Globus pallidus (tissue), 1 donor: Measurements from ENCODE around the gene KIF20B.
A peak's percentile ranks its signal among the peaks of the same experiment; 100 is the strongest.

Experiments used
- DNase-seq: peaks from one replicate; pipeline ENCODE4 v3.0.0-alpha.2; 2015; ENCODE audit warnings: low spot score

The KIF20B gene, protein sequence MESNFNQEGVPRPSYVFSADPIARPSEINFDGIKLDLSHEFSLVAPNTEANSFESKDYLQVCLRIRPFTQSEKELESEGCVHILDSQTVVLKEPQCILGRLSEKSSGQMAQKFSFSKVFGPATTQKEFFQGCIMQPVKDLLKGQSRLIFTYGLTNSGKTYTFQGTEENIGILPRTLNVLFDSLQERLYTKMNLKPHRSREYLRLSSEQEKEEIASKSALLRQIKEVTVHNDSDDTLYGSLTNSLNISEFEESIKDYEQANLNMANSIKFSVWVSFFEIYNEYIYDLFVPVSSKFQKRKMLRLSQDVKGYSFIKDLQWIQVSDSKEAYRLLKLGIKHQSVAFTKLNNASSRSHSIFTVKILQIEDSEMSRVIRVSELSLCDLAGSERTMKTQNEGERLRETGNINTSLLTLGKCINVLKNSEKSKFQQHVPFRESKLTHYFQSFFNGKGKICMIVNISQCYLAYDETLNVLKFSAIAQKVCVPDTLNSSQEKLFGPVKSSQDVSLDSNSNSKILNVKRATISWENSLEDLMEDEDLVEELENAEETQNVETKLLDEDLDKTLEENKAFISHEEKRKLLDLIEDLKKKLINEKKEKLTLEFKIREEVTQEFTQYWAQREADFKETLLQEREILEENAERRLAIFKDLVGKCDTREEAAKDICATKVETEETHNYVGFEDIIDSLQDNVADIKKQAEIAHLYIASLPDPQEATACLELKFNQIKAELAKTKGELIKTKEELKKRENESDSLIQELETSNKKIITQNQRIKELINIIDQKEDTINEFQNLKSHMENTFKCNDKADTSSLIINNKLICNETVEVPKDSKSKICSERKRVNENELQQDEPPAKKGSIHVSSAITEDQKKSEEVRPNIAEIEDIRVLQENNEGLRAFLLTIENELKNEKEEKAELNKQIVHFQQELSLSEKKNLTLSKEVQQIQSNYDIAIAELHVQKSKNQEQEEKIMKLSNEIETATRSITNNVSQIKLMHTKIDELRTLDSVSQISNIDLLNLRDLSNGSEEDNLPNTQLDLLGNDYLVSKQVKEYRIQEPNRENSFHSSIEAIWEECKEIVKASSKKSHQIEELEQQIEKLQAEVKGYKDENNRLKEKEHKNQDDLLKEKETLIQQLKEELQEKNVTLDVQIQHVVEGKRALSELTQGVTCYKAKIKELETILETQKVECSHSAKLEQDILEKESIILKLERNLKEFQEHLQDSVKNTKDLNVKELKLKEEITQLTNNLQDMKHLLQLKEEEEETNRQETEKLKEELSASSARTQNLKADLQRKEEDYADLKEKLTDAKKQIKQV (N-terminal part only)

DNA sequence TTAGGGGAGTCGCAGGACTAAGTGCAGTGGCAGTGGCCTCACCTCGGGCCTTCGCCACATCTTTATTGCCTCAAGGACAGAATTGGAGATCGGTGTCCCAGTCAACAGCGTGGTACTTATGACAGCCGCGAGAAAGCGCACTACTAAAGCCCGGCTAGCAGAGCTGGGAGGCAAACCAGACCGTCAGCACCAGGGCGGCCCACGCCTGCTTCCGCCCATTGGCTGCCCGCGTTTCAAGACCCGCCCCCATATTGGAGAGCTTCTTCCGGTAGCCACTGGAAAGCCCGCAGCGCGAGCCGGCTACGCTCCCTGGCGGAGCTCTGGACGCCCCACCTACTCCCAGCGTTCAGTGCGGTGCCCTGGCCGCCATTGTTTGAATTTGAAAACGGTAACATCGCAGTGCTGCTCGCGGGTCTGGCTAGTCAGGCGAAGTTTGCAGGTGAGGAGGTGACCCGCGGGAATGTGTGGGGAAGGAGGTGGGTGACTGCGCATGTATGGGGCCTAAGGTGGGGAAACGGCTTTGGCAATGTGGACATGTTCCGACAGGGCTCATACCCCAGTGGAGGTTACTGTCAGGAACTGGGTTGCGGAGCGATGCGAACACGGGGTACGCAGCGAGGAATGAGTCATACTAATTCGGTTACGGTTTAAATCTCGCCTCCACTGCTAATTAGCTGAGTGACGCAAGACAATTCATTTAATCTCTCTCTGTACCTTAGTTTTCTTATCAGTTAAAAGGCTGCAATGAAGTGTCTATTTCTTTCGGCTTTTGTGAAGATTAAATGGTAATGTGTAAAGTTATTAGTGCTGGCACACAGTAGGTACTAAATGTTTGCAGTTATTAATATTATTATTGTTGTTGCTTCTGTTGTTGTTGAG is at the start of gene KIF20B:
TSS of gene KIF20B (plus strand) at position 349 of the 879 bp plus-strand sequence. CDS start 3,705 bp downstream, outside the sequence.
- peak; percentile 97 for DNase-seq

DNA sequence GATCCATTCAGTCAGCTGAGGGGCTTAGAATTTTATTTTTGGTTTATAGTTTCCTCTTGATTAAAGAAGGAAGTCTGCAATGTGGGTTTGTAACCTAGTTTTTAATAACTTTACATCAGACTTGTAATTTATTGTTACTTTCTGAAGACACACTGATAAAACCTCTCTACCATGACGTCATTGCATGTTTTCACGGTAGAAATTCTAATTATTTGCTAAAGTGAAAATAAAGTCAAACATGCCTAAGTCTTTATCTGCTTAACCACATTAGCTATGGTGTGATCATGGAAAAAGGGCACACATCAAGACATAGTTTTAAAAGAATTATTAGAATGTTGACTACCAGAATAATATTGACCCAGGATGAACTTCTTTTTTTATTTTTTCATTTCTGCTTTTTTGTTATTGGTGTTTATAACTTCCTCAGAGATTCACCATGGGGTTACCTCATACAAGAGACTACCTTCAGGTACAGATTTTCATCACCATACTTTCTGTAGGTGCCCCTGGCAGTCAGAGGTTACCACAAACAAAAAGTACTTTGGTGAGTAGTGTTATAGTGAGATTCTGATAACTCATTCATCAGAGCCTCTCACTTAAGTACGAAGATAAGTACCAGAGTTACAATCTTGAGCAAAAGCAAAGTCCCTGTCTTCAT is 49.3 kb upstream of the KIF20B start:
- no peak for DNase-seq

DNA sequence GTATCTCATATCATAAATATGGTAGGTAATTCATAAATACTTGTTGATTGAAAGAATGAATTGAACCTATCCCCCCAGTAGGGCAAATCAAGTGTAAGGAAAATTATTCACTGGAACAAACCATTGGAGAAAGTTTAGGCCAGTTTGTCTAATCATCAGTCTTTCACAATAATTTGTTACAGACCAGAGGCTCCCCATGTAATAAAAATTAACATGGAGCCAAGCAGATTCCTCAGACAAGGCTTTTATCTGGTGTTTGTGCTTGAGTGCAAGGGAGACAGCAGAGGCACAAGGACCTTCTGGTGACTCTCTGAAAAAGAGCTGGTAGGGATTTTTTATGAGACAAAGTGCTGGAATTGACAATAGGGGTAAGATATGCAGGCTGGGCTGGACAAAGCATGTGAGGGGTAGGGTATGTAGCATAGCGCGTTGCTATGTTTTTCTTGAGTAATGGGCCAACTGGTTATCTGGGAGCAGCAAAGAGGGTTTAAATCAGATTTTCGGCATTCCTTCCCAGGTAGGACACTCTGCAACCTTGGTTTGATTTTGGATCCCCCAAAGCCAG is 48.5 kb upstream of the KIF20B start:
- no peak for DNase-seq

DNA sequence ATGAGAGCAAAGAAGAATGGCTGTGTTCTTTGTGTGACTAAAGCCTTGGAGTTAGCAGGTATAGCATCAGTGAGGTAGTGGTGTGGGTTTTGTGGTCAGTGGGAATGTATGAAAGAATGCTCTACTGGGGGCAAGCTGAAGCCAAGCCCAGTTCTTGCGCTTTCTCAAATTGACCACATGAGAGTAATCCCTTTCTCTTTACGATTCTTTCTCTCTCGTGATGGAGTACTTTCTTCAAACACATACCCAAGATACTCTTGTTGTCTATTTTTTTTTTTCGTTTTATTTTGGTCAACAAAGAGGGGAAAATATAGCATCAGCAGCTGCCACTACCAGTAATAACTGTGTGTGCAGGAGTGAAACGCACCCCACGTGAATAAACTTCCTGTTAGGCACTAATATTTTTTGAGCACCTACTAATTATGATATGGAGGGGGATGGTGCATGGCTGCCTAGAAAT is 48.0 kb upstream of the KIF20B start:
- DNase-seq, result no peak

DNA sequence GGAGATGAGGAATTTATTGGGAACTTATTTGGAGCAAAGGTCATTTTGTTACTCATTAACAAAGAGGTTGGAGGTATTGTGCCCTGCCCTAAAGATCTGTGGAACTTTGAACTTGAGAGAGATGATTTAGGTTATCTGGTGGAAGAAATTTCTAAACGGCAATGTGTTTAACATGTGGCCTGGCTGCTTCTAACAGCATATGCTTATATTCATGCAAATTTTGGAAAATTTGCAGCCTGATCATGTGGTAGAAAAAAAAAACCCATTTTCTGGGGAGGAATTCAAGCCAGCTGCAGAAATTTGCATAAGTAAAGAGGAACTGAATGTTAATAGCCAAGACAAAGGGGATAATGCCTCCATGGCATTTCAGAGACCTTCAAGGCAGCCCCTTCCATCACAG is 45.7 kb upstream of the KIF20B start:
- DNase-seq, result no peak

DNA sequence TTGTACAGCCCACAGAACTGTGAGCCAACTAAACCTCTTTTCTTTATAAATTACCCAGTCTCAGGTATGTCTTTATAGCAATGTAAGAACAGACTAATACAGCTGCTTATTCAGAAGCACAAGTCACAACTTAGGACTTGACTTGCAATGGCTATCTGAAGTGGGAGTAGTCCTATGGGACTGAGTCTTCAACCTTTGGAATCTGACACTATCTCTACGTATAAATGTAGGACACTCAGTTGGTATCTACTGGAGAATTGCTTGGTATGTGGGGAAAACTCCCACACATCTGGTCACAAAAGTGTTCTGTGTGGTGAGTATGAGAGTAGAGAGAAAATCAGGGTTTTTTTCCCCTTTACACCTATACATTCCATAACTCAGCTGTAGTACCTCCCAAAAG is 44.1 kb upstream of the KIF20B start:
- no peak for DNase-seq

DNA sequence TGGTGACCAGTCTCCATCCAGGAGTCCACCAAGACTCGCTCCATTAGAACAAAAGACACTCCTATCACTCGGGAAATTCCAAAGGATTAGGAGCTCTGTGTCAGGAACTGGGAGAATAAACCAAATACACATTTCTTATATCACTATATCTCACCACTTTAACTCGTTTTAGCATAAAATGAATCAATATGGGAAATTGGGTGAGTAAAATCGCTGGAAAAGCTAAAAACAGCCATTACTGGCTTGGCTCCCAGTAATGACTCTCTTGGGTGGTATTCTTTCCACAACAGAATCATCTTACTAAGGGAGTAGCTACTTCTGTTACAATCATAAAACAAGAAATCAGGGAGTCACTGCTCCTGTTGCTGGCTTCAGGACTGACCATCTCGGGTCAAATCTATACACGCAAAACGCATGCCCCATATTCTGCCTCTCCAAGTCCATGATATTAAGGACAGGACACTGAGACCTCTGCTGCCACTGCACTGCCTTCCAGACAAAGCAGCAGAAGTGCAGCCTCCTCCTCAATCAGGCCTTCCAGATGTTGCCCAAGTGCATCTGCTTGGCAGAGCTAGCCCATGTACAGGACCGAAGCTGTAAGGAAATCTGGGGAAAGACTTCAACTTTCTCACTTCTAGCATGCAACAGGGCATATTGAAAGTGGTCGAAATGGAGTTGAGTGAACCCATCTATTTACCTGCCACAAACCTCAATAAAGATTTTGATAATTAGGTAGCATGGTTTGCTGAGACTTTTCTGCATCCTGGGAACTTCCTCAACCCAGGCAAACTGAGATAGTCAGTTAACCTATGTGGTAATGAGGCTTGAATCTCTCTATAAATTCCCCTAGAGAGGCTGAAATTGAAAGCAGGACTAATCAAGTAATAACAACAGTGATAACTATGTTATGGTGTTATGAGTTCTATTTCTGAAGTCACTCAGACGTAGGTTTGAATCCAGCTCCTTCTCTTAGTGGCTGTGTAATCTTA is 42.0 kb upstream of the KIF20B start:
- DNase-seq, result no peak

- no peak for DNase-seq
Measured at GRCh38 chr10:89662596-89662995, 38.8 kb upstream of the KIF20B start.

DNA sequence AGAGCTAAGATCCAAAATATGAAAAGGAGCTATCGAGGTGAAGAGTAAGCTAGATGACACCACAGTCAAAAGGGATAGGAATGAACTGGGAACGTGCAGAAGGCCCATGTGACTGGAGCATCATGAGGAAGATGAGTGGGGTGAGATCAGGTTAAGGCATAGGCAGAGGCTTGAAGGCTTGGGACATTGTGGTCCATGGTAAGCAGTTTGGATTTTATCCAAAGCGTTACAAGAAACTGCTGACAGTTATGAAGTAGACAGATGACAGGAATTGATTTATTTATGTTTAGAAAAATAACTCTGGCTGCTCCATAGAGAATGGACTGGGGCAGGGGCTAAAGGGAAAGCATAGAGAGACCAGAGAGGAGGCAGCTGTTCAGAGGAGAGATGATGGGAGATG is 38.2 kb upstream of the KIF20B start:
- no peak for DNase-seq

DNA sequence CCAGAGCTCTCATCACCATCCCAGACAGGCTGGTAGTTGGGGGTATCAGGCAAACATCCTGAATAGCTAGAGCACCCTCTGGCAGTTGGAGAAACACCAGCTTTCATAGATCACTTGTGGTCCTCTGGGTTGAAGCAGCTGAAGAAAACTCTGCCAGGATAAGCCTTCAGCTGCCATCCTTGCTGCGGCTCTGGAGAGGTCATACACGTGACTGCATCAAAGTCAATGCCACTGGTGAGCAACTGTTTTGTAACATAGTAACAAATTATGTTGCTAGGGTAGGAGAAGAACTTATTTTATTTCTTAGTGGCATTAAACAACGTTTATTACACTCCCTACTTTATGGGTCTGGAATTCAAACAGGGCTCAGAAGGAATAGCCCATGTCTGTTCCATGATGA is 37.2 kb upstream of the KIF20B start:
- DNase-seq, result no peak

GRCh38 chr10:89665302-89665701 is 36.1 kb upstream of the KIF20B start:
- DNase-seq, result no peak

DNA sequence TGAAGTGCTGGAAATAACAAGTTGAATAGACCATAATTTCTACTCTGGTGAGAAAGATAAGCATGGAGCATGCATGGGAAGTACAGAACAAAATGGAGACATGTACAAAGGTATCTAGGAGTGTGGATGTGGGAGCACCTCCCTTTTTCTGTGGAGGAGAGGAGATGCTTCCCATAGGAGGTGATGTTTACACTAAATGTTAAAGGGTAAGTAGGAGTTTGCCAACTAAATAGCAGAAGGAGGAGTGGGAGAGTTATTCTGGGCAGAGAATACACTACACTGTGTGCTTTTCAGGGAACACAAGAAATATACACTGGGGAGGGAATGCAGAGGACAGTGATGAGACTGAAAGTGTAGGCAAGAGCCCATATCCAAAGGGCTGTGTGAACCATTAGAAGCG is 35.3 kb upstream of the KIF20B start:
- DNase-seq, result no peak

GRCh38 chr10:89668386-89669071 is 32.9 kb upstream of the KIF20B start:
- no peak for DNase-seq

GRCh38 chr10:89669985-89670384 is 31.4 kb upstream of the KIF20B start:
- no peak for DNase-seq

- DNase-seq, result no peak
Measured at GRCh38 chr10:89670926-89671325, 30.5 kb upstream of the KIF20B start.

DNA sequence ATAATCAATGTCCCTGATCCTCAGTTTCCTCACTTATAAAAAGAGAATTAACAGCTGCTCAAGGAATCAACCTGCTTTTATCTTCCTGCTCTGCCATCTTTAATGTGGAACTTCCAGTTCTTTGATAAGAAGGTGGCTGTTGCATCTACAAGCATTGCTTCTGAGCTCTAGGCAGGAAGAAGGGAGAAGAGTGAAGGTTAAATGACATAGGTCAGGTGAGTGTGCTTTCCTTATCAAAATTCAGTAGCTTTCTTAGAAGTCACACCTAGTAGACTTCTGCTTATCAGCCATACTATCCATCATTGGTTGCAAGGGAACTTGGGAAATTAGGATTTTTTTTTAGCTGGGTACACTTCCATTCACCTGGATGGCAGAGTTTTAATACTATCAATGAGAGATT is 24.0 kb upstream of the KIF20B start:
- DNase-seq, result no peak

DNA sequence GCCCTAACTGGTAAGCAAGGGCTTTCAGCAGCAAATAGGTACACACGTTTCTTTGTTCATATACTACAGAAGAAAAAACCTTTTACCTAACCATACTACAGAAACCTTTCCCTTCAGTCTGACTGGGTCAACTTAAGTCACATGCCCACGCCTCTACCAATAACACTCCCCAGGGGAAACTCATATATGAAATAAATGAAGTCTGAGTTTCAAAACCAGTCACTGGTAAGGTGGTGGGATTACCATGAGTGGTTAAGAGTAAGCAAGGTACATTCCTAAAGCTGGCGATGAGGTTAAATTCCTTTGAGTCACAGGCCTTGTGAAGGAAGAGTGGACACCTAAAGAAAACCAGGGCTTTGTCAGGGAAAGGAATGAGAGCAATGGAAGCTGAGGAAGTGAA is 21.4 kb upstream of the KIF20B start:
- DNase-seq, result no peak

GRCh38 chr10:89683883-89684282 is 17.5 kb upstream of the KIF20B start:
- no peak for DNase-seq
